HAP-1 (cell line): ENCODE data around the gene GPC5.
"Not testable (repeated sequence)": the region's sequence is repeated elsewhere in the genome, so short reads cannot be mapped to it uniquely, and the experiment has no call there.

ENCODE experiments used
- DNase-seq, 2 experiments: peaks; one replicate each; pipeline ENCODE4 v3.0.0-alpha.2; 2016 to 2020; ENCODE audit warnings: low spot score in 2 of 2
- H3K27me3 ChIP-seq: fragments of 250-450 bp; sonication (Bioruptor Pico); 2 replicates; pipeline ENCODE4 v1.5.1; 2020; ENCODE audit warnings: low read depth, mild to moderate bottlenecking, moderate library complexity
- H3K36me3 ChIP-seq: fragments of 250-450 bp; sonication (Bioruptor Pico); replicated peaks from 2 replicates; pipeline ENCODE4 v1.5.1; 2020; ENCODE audit warnings: mild to moderate bottlenecking
- H3K4me1 ChIP-seq: fragments of 250-450 bp; sonication (Bioruptor Pico); 2 replicates; pipeline ENCODE4 v1.5.1; 2020; ENCODE audit warnings: mild to moderate bottlenecking
- H3K4me3 ChIP-seq: fragments of 250-450 bp; sonication (Bioruptor Pico); 2 replicates; pipeline ENCODE4 v1.5.1; 2020; ENCODE audit warnings: mild to moderate bottlenecking, moderate library complexity
- H3K9me3 ChIP-seq: fragments of 250-450 bp; sonication (Bioruptor Pico); 2 replicates; pipeline ENCODE4 v1.5.1; 2020; ENCODE audit warnings: mild to moderate bottlenecking, moderate library complexity
- in situ Hi-C: fragments of 300-500 bp; cut with MboI; formaldehyde crosslinking; loops from 3 replicates; pipeline ENCODE4 v1.14.3; 2020; ENCODE audit warnings: low sequenced_read_pairs, inconsistent platforms, mixed read lengths

The GPC5 gene

DNA sequence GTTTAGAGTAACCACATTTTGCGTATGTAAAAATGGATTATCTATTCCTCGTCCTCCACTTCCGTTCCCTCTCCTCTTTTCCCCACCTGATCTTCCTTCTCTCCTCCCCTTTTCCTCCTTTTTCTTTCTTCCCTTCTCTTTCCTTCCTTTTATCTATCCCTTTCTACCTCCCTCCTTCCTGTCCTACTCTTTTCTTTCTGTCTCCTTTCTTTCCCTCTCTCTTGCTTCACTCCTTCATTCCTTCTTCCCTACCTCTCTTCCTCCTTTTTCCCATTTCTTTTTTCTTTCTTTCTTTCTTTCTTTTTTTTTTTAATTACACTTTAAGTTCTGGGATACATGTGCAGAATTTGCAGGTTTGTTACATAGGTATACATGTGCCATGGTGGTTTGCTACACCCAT is 1139.7 kb downstream of the GPC5 start:
- DNase-seq = no peak
- Histone ChIP-seq H3K4me3 (no peak overlapping the region), H3K27me3 (no peaks in the 10 kb centered on the region), H3K9me3 (no peaks in the 10 kb centered on the region), H3K36me3 (no peaks in the 10 kb centered on the region), H3K4me1 (no peaks in the 10 kb centered on the region)
- in situ Hi-C loops = no loop called here

DNA sequence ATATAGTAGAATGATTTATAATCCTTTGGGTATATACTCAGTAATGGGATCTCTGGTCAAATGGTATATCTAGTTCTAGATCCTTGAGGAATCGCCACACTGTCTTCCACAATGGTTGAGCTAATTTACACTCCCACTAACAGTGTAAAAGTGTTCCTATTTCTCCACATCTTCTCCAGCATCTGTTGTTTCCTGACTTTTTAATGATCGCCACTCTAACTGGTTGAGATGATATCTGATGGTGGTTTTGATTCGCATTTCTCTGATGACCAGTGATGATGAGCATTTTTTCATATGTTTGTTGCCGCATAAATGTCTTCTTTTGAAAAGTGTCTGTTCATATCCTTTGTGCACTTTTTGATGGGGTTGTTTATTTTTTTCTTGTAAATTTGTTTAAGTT is 1140.7 kb downstream of the GPC5 start:
- H3K27me3 ChIP-seq = not testable (repeated sequence)

DNA sequence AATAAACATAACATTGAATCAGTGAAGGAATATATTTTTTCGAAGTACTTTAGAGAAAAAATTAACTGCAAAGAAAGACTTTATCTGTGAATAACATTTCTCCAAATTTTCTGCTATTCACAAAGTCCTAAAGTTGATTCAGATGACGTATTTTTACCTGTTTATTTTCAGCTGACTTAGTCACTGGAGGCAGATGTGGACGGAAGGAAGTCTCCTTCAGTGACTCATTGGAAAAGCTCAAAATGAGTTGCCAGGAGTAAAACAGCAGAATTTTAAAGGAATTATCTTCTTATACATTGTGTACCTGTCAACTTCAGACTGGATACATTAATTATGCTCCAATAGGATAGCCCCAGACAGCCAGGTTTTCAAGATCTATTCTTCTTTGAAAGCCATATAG is 1148.8 kb downstream of the GPC5 start:
- Histone ChIP-seq H3K36me3 (no peaks in the 10 kb centered on the region), H3K4me3 (no peak overlapping the region), H3K4me1 (no peaks in the 10 kb centered on the region), H3K27me3 (no peaks in the 10 kb centered on the region), H3K9me3 (no peaks in the 10 kb centered on the region)
- no peak for DNase-seq
- in situ Hi-C loops = no loop called here

More for the DNA sequence above, 1140.7 kb downstream of the GPC5 start:
- H3K4me1 ChIP-seq, in situ Hi-C loops, H3K9me3 ChIP-seq, H3K4me3 ChIP-seq, DNase-seq, H3K36me3 ChIP-seq: not testable (repeated sequence)

DNA sequence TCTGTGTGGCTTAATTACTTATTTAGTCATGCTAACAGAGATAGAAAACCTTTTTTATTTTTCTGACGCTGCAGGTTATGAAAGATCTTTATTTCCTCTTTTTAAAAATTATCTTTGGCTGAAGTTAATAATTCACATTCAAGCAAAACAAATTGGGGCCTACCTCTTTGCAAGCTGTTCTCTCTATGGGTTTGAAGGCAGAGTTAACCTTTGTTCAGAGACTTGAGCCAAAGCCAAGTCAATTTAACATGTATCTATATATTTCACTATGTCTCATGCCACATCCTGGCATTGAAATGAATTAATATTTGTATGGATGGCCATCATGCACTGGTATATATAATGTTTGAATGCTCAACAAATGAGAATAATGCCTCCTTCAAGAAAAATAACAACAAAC is 1150.9 kb downstream of the GPC5 start:
- Histone ChIP-seq H3K36me3 (no peaks in the 10 kb centered on the region), H3K27me3 (no peaks in the 10 kb centered on the region), H3K4me1 (no peaks in the 10 kb centered on the region), H3K4me3 (no peak overlapping the region), H3K9me3 (no peaks in the 10 kb centered on the region)
- in situ Hi-C loops = no loop called here
- DNase-seq = no peak

DNA sequence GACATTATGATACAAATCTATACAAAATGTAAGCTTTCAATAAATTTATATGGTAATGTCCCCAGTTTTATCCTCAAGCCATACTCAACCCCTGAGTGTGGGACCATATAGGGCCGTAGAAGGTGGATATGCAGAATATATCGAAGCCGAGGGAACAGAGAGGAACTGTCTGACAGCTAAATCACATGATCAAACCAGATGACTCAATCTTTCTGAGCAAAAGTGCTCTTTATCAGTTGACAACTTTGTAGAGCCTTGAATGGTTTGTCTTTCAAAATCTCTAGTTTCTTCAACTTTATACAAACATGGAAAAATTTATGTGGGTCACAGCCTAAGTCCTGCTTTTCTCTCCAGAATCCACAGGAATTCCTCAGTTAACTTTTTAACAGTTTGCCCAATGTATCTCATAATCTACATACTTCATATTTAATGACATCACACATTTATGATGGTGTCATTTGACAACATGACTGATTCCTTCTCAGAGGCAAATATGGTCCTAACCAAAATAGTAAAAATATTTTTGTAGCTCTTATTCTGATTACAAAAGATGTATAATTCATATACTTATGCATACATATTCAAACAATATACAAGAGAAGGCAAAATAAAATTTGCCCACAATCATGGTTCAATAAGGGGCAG is 1155.2 kb downstream of the GPC5 start:
- Histone ChIP-seq H3K9me3 (no peaks in the 10 kb centered on the region), H3K36me3 (no peaks in the 10 kb centered on the region), H3K4me3 (no peak overlapping the region), H3K27me3 (no peaks in the 10 kb centered on the region), H3K4me1 (no peaks in the 10 kb centered on the region; the same call in 1 of the 2 replicates)
- DNase-seq = no peak
- in situ Hi-C loops = loop anchor here (25.0 kb wide), 1 partner anchor 1809 kb away; no protein-coding TSS in a partner anchor

DNA sequence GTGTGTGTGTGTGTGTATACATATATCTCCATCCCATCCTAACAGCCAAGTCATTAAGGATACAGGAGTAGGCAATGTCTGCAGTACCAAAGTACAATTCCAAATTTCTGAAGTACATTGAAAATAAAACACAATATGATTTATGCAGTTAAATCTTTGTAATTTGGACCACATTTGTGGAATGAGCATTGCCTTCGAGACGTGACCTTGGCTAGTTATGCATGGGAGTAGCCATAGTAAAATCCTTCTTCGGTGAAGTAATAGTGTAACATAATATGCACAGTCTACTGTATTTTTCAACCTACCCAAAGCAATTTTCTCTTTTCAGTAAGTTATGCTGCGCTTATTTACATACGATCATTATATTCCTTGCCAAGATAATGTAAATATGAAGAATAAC is 1162.5 kb downstream of the GPC5 start:
- in situ Hi-C loops = loop anchor here (25.0 kb wide), 1 partner anchor 1801 kb away; no protein-coding TSS in a partner anchor
- Histone ChIP-seq H3K36me3 (no peaks in the 10 kb centered on the region), H3K9me3 (no peaks in the 10 kb centered on the region), H3K27me3 (no peaks in the 10 kb centered on the region), H3K4me1 (no peaks in the 10 kb centered on the region; the same call in 1 of the 2 replicates), H3K4me3 (no peak overlapping the region)
- DNase-seq = no peak

DNA sequence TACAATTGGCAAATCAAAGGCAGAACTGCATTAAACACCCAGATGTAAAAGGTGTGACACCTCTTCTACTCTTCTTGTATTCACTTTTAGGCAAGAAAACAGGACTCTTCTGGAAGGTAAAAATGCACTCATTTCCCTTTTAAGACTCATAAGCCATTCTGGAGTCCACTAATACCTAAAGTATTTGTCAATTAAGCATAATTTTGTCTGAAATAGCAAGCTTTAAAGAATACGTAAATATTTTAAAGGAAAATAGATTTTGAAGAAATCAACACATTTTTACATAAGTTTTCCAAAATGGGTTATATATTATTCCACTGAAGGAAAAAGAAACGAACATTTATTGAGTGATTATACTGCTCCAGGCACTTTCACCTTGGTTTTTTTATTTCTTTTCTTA is 1166.5 kb downstream of the GPC5 start:
- no peaks in the 10 kb centered on the region for H3K36me3 ChIP-seq
- in situ Hi-C loops = loop anchor here (25.0 kb wide), 1 partner anchor 1797 kb away; no protein-coding TSS in a partner anchor

DNA sequence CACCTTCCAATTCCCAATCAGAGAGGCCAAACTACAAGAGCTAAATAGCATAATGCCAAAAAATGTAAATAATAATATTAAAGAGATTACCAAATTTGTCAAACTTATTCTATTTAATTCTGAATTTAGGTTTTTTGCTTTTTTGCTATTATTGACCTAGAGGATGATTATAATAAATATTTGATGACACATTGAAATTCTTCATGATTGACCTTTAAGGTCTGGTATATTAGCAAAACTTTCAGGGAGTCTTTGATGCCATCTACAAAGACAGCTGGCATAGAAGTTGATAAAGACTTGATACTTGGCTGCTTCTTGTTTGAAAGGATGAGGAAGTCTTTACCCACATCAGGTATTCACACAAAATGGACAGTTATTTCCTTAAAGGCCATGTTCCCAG is 1168.3 kb downstream of the GPC5 start:
- Histone ChIP-seq H3K27me3 (no peaks in the 10 kb centered on the region), H3K9me3 (no peaks in the 10 kb centered on the region), H3K36me3 (no peaks in the 10 kb centered on the region), H3K4me1 (no peaks in the 10 kb centered on the region), H3K4me3 (no peak overlapping the region)
- DNase-seq = no peak
- in situ Hi-C loops = loop anchor here (25.0 kb wide), 1 partner anchor 1796 kb away; no protein-coding TSS in a partner anchor

More for the DNA sequence above, 1166.5 kb downstream of the GPC5 start:
- H3K27me3 ChIP-seq = no peaks in the 10 kb centered on the region
- H3K4me1 ChIP-seq = no peaks in the 10 kb centered on the region
- no peak overlapping the region for H3K4me3 ChIP-seq
- no peak for DNase-seq
- no peaks in the 10 kb centered on the region for H3K9me3 ChIP-seq

DNA sequence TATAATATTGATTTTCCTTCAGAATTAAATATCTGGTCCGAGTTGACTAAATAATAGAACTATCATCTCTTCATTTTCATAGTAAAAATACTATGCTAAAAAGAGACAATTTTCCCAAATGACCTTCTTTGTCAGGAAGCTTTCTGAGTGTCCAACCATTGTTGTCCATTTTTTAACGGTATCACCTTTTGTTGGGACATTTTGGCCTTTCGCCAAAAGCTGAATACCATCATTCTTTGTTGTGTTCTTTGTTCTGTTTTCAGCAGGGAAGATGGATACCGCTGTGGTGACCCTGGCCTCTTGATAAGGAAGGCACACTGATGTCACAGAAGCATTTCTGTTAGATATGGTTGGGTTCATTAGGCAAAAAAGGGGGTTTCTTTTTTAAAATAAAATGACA is 1173.8 kb downstream of the GPC5 start:
- Histone ChIP-seq H3K9me3 (no peaks in the 10 kb centered on the region), H3K36me3 (no peaks in the 10 kb centered on the region), H3K4me3 (no peak overlapping the region), H3K27me3 (no peaks in the 10 kb centered on the region), H3K4me1 (no peaks in the 10 kb centered on the region)
- in situ Hi-C loops = loop anchor here (25.0 kb wide), 1 partner anchor 1790 kb away; no protein-coding TSS in a partner anchor
- DNase-seq = no peak

DNA sequence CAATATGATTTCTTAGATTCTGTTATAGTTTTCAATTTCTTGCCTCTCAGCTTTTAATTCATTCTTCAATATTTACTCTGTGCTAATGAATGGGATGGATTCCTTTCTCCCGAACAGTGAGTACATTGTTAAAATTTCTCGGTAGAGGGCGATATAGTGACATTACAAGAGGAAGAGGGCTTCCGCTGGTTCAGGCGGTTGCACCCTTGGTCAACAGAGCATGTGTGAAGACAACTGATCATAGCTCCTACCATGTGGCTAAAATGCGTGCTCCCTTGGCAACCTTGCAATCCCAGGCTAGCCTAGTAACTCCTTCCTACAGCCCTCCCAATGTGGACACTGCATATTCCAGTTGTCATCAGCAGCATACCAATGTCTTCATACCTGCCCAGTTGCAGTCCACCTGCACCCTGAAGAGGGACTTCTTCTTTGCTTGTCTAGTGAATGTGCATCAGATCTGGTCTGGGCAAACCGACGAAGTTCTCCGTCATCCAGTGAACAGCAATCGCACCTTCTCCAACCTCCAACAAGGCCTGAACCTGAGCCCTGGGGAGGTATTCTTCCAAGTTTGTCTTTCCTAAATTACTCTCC is 1175.1 kb downstream of the GPC5 start:
- DNase-seq = peak in 1 of 2 experiments; percentile 11

DNA sequence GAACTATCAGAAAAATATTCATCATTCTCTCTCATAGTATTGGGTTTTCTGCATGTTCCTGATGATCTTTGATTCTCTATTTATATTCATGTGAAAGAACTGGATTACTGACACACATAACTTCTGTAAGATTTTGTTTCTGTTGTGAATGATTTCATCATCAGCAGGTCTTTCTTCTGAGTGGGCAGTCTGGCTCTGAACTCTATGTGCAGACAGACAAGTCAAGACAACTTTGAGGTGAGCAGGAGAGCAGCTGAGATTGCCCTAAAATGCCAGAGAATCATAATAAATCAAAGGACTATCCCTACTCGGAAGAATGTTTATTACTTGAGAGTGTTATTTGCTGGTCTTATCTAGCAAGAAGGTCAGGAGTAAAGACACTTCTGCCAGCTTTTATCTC is 1176.1 kb downstream of the GPC5 start:
- in situ Hi-C loops = loop anchor here (25.0 kb wide), 1 partner anchor 1788 kb away; no protein-coding TSS in a partner anchor
- Histone ChIP-seq H3K9me3 (no peaks in the 10 kb centered on the region), H3K36me3 (no peaks in the 10 kb centered on the region), H3K4me3 (no peak overlapping the region), H3K27me3 (no peaks in the 10 kb centered on the region), H3K4me1 (no peaks in the 10 kb centered on the region)
- DNase-seq = no peak

More for the DNA sequence above, 1175.1 kb downstream of the GPC5 start:
- no peaks in the 10 kb centered on the region for H3K9me3 ChIP-seq
- H3K4me1 ChIP-seq = no peaks in the 10 kb centered on the region
- H3K36me3 ChIP-seq = no peaks in the 10 kb centered on the region
- H3K4me3 ChIP-seq = no peak overlapping the region
- in situ Hi-C loops = loop anchor here (25.0 kb wide), 1 partner anchor 1789 kb away; no protein-coding TSS in a partner anchor
- no peaks in the 10 kb centered on the region for H3K27me3 ChIP-seq

DNA sequence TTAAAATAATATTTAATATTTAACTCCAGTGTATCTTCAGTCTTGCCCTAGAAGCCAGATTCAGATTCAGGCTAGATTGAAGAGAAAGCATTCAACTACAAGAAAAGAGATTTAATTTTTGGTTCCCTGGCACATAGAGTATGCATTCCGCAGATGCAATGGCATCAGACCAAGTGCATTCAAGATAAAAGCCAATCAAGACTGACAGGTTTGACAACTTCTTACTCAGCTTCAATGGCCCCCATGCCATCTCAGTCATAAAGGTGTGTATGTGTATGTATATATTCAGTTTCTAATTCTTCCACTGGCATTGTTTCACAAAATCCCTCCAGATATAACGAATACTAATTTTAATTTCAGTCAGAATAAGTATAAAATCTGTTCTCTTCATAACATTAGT is 1177.4 kb downstream of the GPC5 start:
- Histone ChIP-seq H3K9me3 (no peaks in the 10 kb centered on the region), H3K4me3 (no peak overlapping the region), H3K36me3 (no peaks in the 10 kb centered on the region), H3K4me1 (no peaks in the 10 kb centered on the region), H3K27me3 (no peaks in the 10 kb centered on the region)
- DNase-seq = no peak
- in situ Hi-C loops = no loop called here

DNA sequence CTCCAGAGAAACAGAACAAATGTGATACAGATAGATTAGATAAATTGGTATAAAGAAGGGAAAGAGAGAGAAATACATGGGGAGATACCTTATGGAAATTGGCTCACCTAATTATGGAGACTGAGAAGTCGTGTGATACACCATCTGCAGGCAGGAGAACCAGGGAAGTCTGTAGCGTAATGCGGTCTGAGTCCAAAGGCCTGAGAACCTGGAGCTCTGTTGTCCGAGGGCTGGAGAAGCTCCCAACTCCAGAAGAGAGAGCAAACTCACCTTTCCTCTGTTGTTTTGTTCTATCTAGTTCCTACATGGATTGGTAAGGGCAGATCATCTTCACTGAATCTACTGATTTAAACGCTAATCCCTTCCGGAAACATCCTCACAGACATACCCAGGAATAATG is 1179.9 kb downstream of the GPC5 start:
- Histone ChIP-seq H3K9me3 (no peaks in the 10 kb centered on the region), H3K27me3 (no peaks in the 10 kb centered on the region), H3K4me3 (no peak overlapping the region), H3K4me1 (no peaks in the 10 kb centered on the region), H3K36me3 (no peaks in the 10 kb centered on the region)
- DNase-seq = no peak
- in situ Hi-C loops = no loop called here

DNA sequence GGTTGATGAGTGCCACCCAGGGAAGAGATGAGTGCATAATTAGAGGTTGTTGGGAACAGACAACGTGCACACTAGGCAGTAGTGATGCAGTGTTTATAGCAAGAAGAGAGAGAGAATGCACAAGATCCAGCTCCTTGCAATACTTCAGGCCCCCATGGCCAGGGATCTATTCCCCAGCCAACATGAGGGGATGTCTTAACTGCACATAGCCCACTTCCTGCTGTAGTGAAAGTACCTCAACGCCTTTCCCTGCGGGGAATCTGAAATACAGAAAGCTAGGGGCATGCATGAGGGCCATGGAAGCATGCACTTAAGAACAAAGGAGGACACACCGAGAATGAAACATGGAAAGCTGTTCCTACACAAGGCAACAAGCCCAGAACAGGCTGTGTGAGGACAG is 1191.5 kb downstream of the GPC5 start:
- in situ Hi-C loops = no loop called here
- DNase-seq = no peak
- H3K36me3 ChIP-seq = no peaks in the 10 kb centered on the region
- no peaks in the 10 kb centered on the region for H3K27me3 ChIP-seq
- no peak overlapping the region for H3K4me3 ChIP-seq
- no peaks in the 10 kb centered on the region for H3K4me1 ChIP-seq
- no peaks in the 10 kb centered on the region for H3K9me3 ChIP-seq
